Tibial nerve (tissue), 4 donors: Measurements from ENCODE around the gene SEC14L5. TPM values are rescaled to one million over a fixed set of nuclear protein-coding genes. Genes with fewer than 3 reads are reported as not detected.

ENCODE experiments used
- DNase-seq, 2 donors: peaks; one replicate each; pipeline ENCODE4 v3.0.0-alpha.2; 2019; ENCODE audit warnings: low spot score in 2 of 2
- H3K27ac ChIP-seq, 4 donors: fragments of 200-600 bp; sonication (generic) in 3 of 4; one replicate each; pipeline ENCODE4 v1.5.1; 2017 to 2019; ENCODE audit warnings: mild to moderate bottlenecking in 1 of 4
- H3K27me3 ChIP-seq, 2 donors: fragments of 200-600 bp; sonication (generic) in 1 of 2; one replicate each; pipeline versions ENCODE4 v1.5.1 to v1.6.0; 2017 to 2019
- H3K36me3 ChIP-seq, 3 donors: fragments of 200-600 bp; sonication (generic); one replicate each; pipeline ENCODE4 v1.5.1; 2018 to 2019
- H3K4me1 ChIP-seq, 4 donors: fragments of 200-600 bp; sonication (generic) in 3 of 4; one replicate each; pipeline ENCODE4 v1.5.1; 2017 to 2019
- H3K4me3 ChIP-seq, 4 donors: fragments of 200-600 bp; sonication (generic) in 3 of 4; one replicate each; pipeline ENCODE4 v1.5.1; 2017 to 2019; ENCODE audit warnings: mild to moderate bottlenecking in 1 of 4, moderate library complexity in 1 of 4
- H3K9me3 ChIP-seq, 4 donors: fragments of 200-600 bp; sonication (generic) in 3 of 4; one replicate each; pipeline ENCODE4 v1.5.1; 2017 to 2019
- EP300 ChIP-seq, 2 donors: sonication (generic); formaldehyde crosslinking; IDR thresholded peaks; one replicate each; pipeline ENCODE4 v1.6.1; 2017; ENCODE audit warnings: antibody characterized with exemption in 2 of 2, mild to moderate bottlenecking in 1 of 2
- POLR2A ChIP-seq, 2 donors: fragments of 450-650 bp; IDR thresholded peaks; one replicate each; pipeline ENCODE4 v1.6.1; 2017; ENCODE audit warnings: antibody characterized with exemption in 2 of 2, mild to moderate bottlenecking in 2 of 2, moderate library complexity in 2 of 2
- WGBS, 2 donors: methylation state at CpG; one replicate each; pipeline ENCODE4 v1.1.5; 2018; 5-methylcytosine and 5-hydroxymethylcytosine counted together
- total RNA-seq, 4 donors: library from RNA; depleted of rRNA; stranded (reverse); fragments of >200 nt; gene quantifications; one replicate each; pipeline ENCODE4 v1.1.0, GENCODE V29; 2016
- TF ChIP-seq, protein P1 (sequence below), 5 experiments: fragments of 200-600 bp in 3 of 5; fragments of 450-650 bp in 2 of 5; sonication (generic) in 3 of 5; IDR thresholded peaks; one replicate each; pipeline ENCODE4 v1.5.1; 2016 to 2019; ENCODE audit warnings: antibody characterized with exemption in 5 of 5, mild to moderate bottlenecking in 3 of 5, moderate library complexity in 2 of 5

Gene SEC14L5
- total RNA-seq, 4 donors from 2014 or later, result 12.0 to 29.0 (median 13.6) TPM

DNA sequence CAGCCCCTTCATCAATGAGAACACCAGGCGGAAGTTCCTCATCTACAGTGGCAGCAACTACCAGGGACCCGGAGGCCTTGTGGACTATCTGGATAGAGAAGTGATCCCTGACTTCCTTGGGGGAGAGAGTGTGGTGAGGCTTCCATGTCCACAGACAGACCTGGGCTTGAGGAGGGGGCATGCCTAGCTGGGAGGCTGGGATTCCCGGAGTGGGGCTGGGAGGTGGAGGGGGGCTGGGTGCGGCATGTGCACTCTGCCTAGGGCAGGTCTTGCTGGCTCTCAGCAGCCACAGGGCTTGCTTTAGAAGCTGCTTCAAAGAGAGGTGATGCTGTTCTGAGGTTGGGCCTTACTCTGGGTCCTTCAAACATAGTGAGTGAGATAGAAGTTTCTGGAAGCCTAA is 47.8 kb downstream of the SEC14L5 start:
- Histone ChIP-seq H3K9me3 (no peaks in the 10 kb centered on the region), H3K27ac (peak overlapping the region in 3 of 4 donors; percentile 0 to 80 (median 60)), H3K36me3 (no peaks in the 10 kb centered on the region), H3K4me1 (no peaks in the 10 kb centered on the region), H3K4me3 (no peak overlapping the region), H3K27me3 (no peaks in the 10 kb centered on the region)
- no peak for DNase-seq
- 76 to 81% methylated on average over 4 of the region's 4 CpGs for WGBS, 2 donors
- no peak for TF ChIP-seq EP300 (IDR thresholded peaks at IDR 0.05)
- TF ChIP-seq POLR2A (IDR thresholded peaks at IDR 0.05), result no peak
- TF ChIP-seq, protein P1, sequence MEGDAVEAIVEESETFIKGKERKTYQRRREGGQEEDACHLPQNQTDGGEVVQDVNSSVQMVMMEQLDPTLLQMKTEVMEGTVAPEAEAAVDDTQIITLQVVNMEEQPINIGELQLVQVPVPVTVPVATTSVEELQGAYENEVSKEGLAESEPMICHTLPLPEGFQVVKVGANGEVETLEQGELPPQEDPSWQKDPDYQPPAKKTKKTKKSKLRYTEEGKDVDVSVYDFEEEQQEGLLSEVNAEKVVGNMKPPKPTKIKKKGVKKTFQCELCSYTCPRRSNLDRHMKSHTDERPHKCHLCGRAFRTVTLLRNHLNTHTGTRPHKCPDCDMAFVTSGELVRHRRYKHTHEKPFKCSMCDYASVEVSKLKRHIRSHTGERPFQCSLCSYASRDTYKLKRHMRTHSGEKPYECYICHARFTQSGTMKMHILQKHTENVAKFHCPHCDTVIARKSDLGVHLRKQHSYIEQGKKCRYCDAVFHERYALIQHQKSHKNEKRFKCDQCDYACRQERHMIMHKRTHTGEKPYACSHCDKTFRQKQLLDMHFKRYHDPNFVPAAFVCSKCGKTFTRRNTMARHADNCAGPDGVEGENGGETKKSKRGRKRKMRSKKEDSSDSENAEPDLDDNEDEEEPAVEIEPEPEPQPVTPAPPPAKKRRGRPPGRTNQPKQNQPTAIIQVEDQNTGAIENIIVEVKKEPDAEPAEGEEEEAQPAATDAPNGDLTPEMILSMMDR (IDR thresholded peaks at IDR 0.05), result no peak

DNA sequence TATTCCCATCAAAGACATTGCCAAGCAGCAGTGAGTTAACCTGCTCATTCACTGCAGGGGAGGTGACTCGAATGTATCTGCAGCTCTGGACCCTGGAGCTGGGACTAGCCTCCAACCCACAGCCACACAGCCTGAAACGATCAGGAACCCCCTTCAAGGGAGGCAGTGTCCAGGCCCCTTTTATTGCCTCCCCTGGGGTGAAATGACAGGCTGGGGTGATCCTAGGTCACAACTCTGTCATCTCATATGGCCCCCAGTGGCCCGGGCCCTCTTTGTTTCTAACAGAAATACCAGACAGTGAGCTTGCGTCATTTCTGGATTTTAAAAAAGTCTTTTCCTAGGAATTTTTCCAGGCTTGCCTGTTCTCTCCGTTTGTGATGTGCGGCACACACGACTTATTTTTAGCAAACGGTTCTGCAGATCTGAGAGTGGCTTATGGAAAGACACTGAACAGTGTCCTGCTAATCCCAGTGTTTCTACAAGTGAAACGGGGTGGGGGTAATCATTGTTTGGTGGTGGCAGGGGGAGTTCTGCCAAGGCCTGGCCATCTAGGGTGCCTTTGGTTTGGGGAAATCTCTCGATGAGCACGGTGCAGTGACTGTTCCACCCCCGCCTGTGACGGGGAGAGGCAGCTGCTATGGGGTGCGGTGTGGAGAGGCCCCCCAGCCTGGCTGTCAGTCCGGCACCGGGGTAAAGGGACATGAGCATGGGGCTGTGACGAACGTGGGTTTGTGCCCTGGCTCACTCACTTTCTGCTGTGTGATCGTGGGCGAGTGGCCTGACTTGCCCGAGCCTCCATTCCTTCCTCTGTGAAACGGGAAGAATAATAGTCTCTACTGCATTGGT is 48.4 kb downstream of the SEC14L5 start:
- 56 to 64% methylated on average over 19 to 21 of the region's 22 CpGs for WGBS, 2 donors
- no peaks in the 10 kb centered on the region for H3K36me3 ChIP-seq

DNA sequence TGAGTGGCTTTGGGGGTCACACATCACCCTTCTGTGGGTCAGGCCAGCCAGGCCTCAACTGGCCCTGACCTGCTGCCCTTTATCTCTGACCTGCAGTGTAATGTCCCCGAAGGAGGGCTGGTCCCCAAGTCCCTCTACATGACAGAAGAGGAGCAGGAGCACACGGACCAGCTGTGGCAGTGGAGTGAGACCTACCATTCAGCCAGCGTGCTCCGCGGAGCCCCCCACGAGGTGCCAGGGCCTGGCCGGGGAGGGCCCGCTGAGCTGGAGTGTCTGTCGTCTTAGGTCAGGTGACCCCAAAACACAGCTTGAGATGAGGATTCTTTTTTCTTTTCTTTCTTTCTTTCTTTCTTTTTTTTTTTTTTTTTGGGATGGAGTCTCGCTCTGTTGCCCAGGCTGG is 49.1 kb downstream of the SEC14L5 start:
- Histone ChIP-seq H3K9me3 (no peaks in the 10 kb centered on the region), H3K36me3 (no peaks in the 10 kb centered on the region), H3K27me3 (no peaks in the 10 kb centered on the region), H3K27ac (peak overlapping the region in 3 of 4 donors; percentile 59 to 80 (median 60)), H3K4me1 (no peaks in the 10 kb centered on the region), H3K4me3 (no peak overlapping the region)
- no peak for DNase-seq
- TF ChIP-seq EP300 (IDR thresholded peaks at IDR 0.05) (no peak), POLR2A (IDR thresholded peaks at IDR 0.05) (no peak)
- TF ChIP-seq, protein P1 (IDR thresholded peaks at IDR 0.05), result no peak
- WGBS, 2 donors, result 85 to 88% methylated on average over 10 of the region's 10 CpGs

More for the DNA sequence above, 48.4 kb downstream of the SEC14L5 start:
- H3K27me3 ChIP-seq, result no peaks in the 10 kb centered on the region
- H3K27ac ChIP-seq, result peak overlapping the region; percentile 0 to 80 (median 60)
- TF ChIP-seq, protein P1 (IDR thresholded peaks at IDR 0.05), result no peak
- no peak for TF ChIP-seq POLR2A (IDR thresholded peaks at IDR 0.05)
- DNase-seq, result no peak
- H3K4me3 ChIP-seq, result no peak overlapping the region
- no peaks in the 10 kb centered on the region for H3K9me3 ChIP-seq
- no peaks in the 10 kb centered on the region for H3K4me1 ChIP-seq

DNA sequence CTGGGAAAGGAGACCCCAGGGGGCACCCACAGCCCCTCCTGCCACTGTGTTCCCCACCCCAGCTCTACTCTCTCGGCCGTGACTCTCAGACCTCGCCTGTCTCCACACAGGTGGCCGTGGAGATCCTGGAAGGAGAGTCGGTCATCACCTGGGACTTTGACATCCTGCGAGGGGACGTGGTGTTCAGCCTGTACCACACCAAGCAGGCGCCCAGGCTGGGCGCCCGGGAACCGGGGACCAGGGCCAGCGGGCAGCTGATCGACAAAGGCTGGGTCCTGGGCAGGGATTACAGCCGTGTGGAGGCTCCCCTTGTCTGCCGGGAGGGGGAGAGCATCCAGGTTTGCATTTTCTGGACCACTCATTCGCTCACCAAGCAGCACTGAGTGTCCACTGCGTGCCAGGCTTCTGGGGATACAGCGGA is 50.2 kb downstream of the SEC14L5 start:
- Histone ChIP-seq H3K36me3 (no peaks in the 10 kb centered on the region), H3K27me3 (no peaks in the 10 kb centered on the region), H3K27ac (peak overlapping the region in 1 of 4 donors; percentile 56), H3K9me3 (no peaks in the 10 kb centered on the region), H3K4me3 (no peak overlapping the region), H3K4me1 (no peaks in the 10 kb centered on the region)
- DNase-seq, result no peak
- TF ChIP-seq POLR2A (IDR thresholded peaks at IDR 0.05) (no peak), EP300 (IDR thresholded peaks at IDR 0.05) (no peak)
- TF ChIP-seq, protein P1 (IDR thresholded peaks at IDR 0.05), result no peak
- WGBS, 2 donors, result 90 to 91% methylated on average over 16 to 17 of the region's 18 CpGs

DNA sequence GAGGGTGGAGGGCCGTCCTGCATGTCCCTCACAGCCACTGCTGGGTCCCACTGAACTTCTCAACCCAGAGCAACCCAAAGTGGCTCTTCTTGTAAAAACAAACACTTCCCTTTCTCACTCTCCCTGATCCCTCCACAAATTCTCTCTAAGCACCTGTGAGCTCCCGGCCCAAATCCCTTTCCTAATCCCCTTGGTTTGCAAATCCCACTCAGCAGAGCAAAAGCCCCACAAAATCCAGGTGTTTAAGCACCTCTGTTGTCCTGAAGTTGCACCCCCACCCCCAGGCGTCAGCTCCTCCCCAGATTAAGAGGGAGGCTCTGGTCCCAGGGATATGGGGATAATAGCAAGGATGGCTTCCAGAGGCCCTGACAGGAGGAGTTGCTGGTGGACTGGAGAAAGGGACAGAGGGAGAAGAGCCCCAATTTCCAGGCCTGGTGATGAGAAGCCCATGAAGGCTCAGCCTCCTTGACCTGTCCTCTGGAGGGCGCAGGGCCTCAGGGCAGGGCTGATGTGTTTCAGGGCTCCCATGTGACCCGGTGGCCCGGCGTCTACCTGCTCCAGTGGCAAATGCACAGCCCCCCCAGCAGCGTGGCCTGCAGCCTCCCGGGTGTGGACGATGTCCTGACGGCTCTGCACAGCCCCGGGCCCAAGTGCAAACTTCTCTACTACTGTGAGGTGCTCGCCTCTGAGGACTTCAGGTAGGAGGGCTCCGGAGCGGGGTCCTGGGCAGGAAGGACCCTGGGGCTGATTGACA is 52.6 kb downstream of the SEC14L5 start:
- no peaks in the 10 kb centered on the region for H3K4me1 ChIP-seq
- DNase-seq, result no peak
- H3K27me3 ChIP-seq, result no peaks in the 10 kb centered on the region
- H3K36me3 ChIP-seq, result no peaks in the 10 kb centered on the region
- TF ChIP-seq EP300 (IDR thresholded peaks at IDR 0.05) (no peak), POLR2A (IDR thresholded peaks at IDR 0.05) (no peak)
- TF ChIP-seq, protein P1 (IDR thresholded peaks at IDR 0.05), result no peak
- H3K9me3 ChIP-seq, result no peaks in the 10 kb centered on the region
- H3K27ac ChIP-seq, result peak overlapping the region in 1 of 4 donors; percentile 29
- WGBS, 2 donors, result 52 to 60% methylated on average over 14 of the region's 15 CpGs
- H3K4me3 ChIP-seq, result no peak overlapping the region
